B cell (primary cell): ENCODE data around the gene ARHGEF3. TPM values are rescaled to one million over a fixed set of nuclear protein-coding genes. Genes with fewer than 3 reads are reported as not detected.

Experiments
- ATAC-seq: fragments of 200-7000 bp; cut with Tn5 transposase; one replicate; pipeline ENCODE4 v1.10.0; 2021; ENCODE audit warnings: low read depth, mild to moderate bottlenecking, moderate number of reproducible peaks, moderate library complexity
- CTCF ChIA-PET: fragments of 350-600 bp; sonication (Branson Sonifier 250); formaldehyde crosslinking; loops from one replicate; lab custom pipeline; 2021; ENCODE audit warnings: antibody characterized with exemption, inconsistent platforms; lab: Charles Lee
- POLR2A ChIA-PET: fragments of 350-600 bp; sonication (Branson Sonifier 250); formaldehyde crosslinking; loops from one replicate; lab custom pipeline; 2021; ENCODE audit warnings: antibody characterized with exemption; lab: Charles Lee
- DNase-seq: peaks from one replicate; pipeline ENCODE4 v3.0.0; 2013
- H2AFZ ChIP-seq: 2 replicates; pipeline ENCODE4 v1.6.1; 2012; ENCODE audit warnings: mild to moderate bottlenecking, low read depth, low read length; ENCODE audit not compliant: insufficient read depth, poor library complexity, severe bottlenecking
- H3K27ac ChIP-seq, 2 donors: 1 replicate in 1 of 2; 2 replicates in 1 of 2; pipeline ENCODE4 v1.5.1; 2012 to 2013; ENCODE audit warnings: low read length in 2 of 2, mild to moderate bottlenecking in 2 of 2, moderate library complexity in 1 of 2
- H3K27me3 ChIP-seq, 4 experiments: fragments of 200-600 bp in 1 of 4; sonication (generic) in 1 of 4; replicated peaks in 1 of 4; 1 replicate in 2 of 4; 2 replicates in 2 of 4; pipeline versions ENCODE4 v1.6.1 to v1.7.0; 2013 to 2016; ENCODE audit warnings: low read length in 3 of 4, mild to moderate bottlenecking in 2 of 4, mixed read lengths in 1 of 4, moderate library complexity in 1 of 4; ENCODE audit not compliant: insufficient read depth in 4 of 4, control insufficient read depth in 3 of 4; ENCODE audit errors: control extremely low read depth in 1 of 4
- H3K36me3 ChIP-seq, 2 experiments: replicated peaks in 1 of 2; 1 replicate in 1 of 2; 2 replicates in 1 of 2; pipeline versions ENCODE4 v1.6.1 to v1.7.1; 2013; ENCODE audit warnings: low read length in 1 of 2; ENCODE audit not compliant: insufficient read depth in 2 of 2, control insufficient read depth in 1 of 2; ENCODE audit errors: control extremely low read depth in 1 of 2, extremely low read depth in 1 of 2
- H3K4me1 ChIP-seq, 2 donors: fragments of 200-600 bp in 1 of 2; sonication (generic) in 1 of 2; 1 replicate in 1 of 2; 2 replicates in 1 of 2; pipeline versions ENCODE4 v1.5.1 to v1.6.1; 2013 to 2017; ENCODE audit warnings: low read length in 2 of 2; ENCODE audit not compliant: control insufficient read depth in 2 of 2, insufficient read depth in 2 of 2
- H3K4me2 ChIP-seq: replicated peaks from 2 replicates; pipeline ENCODE3; 2012; ENCODE audit warnings: mild to moderate bottlenecking, low read depth, low read length; ENCODE audit not compliant: poor library complexity, severe bottlenecking
- H3K4me3 ChIP-seq, 5 experiments: fragments of 200-600 bp in 1 of 5; sonication (generic) in 1 of 5; 1 replicate in 3 of 5; 2 replicates in 2 of 5; pipeline versions ENCODE4 v1.5.1 to v1.7.0; 2011 to 2016; ENCODE audit warnings: low read length in 4 of 5, mild to moderate bottlenecking in 4 of 5, low read depth in 2 of 5, control low read depth in 1 of 5, moderate library complexity in 1 of 5; ENCODE audit not compliant: insufficient read depth in 1 of 5; ENCODE audit errors: control extremely low read depth in 1 of 5, extremely low read depth in 1 of 5
- H3K79me2 ChIP-seq: fragments of 200-600 bp; sonication (generic); one replicate; pipeline ENCODE4 v1.6.0; 2016; ENCODE audit warnings: low read length; ENCODE audit not compliant: control insufficient read depth, insufficient read depth
- H3K9ac ChIP-seq: fragments of 200-600 bp; sonication (generic); 2 replicates; pipeline ENCODE4 v1.6.1; 2017; ENCODE audit warnings: mild to moderate bottlenecking, low read length, moderate library complexity
- H3K9me3 ChIP-seq, 3 donors: one replicate each; pipeline versions ENCODE4 v1.6.1 to v1.7.1; 2013; ENCODE audit warnings: low read length in 2 of 3; ENCODE audit not compliant: control insufficient read depth in 2 of 3, insufficient read depth in 1 of 3; ENCODE audit errors: control extremely low read depth in 1 of 3
- H4K20me1 ChIP-seq: 2 replicates; pipeline ENCODE4 v1.6.0; 2012; ENCODE audit warnings: mild to moderate bottlenecking, low read length; ENCODE audit not compliant: insufficient read depth, control insufficient read depth, poor library complexity, severe bottlenecking
- H3K27ac Mint-ChIP-seq: one replicate; pipeline ENCODE4 v1.8.0; 2021; ENCODE audit warnings: mixed read lengths
- H3K27me3 Mint-ChIP-seq: one replicate; pipeline ENCODE4 v1.8.0; 2021; ENCODE audit warnings: mixed read lengths
- H3K4me1 Mint-ChIP-seq: one replicate; pipeline ENCODE4 v1.8.0; 2021; ENCODE audit warnings: mixed read lengths
- H3K4me3 Mint-ChIP-seq: one replicate; pipeline ENCODE4 v1.8.0; 2021; ENCODE audit warnings: mixed read lengths
- H3K9me3 Mint-ChIP-seq: one replicate; pipeline ENCODE4 v1.8.0; 2022; ENCODE audit warnings: mixed read lengths; ENCODE audit not compliant: insufficient read depth
- CTCF ChIP-seq: fragments of 200-600 bp; IDR thresholded peaks from one replicate; pipeline ENCODE4 v1.8.0; 2022; ENCODE audit warnings: antibody characterized with exemption, mild to moderate bottlenecking
- EZH2 ChIP-seq: IDR thresholded peaks from 2 replicates; pipeline ENCODE4 v1.6.1; 2012; ENCODE audit warnings: borderline replicate concordance, low read depth, mild to moderate bottlenecking, moderate library complexity, low read length; ENCODE audit not compliant: insufficient read depth, poor library complexity, severe bottlenecking
- WGBS: methylation state at CpG from one replicate; pipeline ENCODE4 v1.1.5; 2013; ENCODE audit warnings: missing lambda C conversion rate; ENCODE audit not compliant: insufficient coverage; 5-methylcytosine and 5-hydroxymethylcytosine counted together
- intact Hi-C: fragments of 100-400 bp; cut with micrococcal nuclease; formaldehyde crosslinking; loops from one replicate; pipeline ENCODE4 v1.10.0; 2022
- polyA plus RNA-seq: library from polyadenylated mRNA; depleted of rRNA; stranded (reverse); fragments of >200 nt; gene quantifications from 2 replicates; pipeline ENCODE4 v1.2.3, GENCODE V29; 2012
- total RNA-seq, 2 donors: library from RNA; stranded (reverse); fragments of 120-200 nt in 1 of 2; gene quantifications; 1 replicate in 1 of 2; 2 replicates in 1 of 2; pipeline versions ENCODE4 v1.2.3 to v1.2.4, GENCODE V29; 2013 to 2022

ARHGEF3 gene
- total and polyA plus RNA-seq, 2 donors (not counting 1 experiment from before 2014, with no cell fraction given), result 30.8 to 33.5 TPM

GRCh38 chr3:56737006-56737405, 64.7 kb downstream of the ARHGEF3 start:
- DNase-seq (no peak), ATAC-seq (no peak)
- WGBS, result 98% methylated on average over 6 of the region's 10 CpGs
- Mint-ChIP-seq H3K4me3 (no peak overlapping the region), H3K4me1 (no peaks in the 10 kb centered on the region), H3K27ac (no peak overlapping the region), H3K9me3 (no peaks in the 10 kb centered on the region), H3K27me3 (no peaks in the 10 kb centered on the region)
- H2AFZ ChIP-seq, result no peak overlapping the region
- H3K4me1 ChIP-seq, result no peaks in the 10 kb centered on the region
- no peaks in the 10 kb centered on the region for H3K79me2 ChIP-seq
- ChIA-PET POLR2A (no interaction called here), CTCF (interaction anchor here (0.9 to 8.8 kb wide), 4 partner anchors 10 to 63 kb away, joined by 3 to 61 read pairs (median 3); partner anchors contain the start of gene ARHGEF3)
- H3K36me3 ChIP-seq, result peaks cover 6 to 49% of the 10 kb centered on the region in 2 experiments
- H3K4me2 ChIP-seq, result no peak overlapping the region
- no peak overlapping the region for H3K9ac ChIP-seq
- H3K27ac ChIP-seq, result no peak overlapping the region
- H3K27me3 ChIP-seq, result no peaks in the 10 kb centered on the region
- TF ChIP-seq CTCF, result no peak
- no peak for TF ChIP-seq EZH2
- intact Hi-C loops, result no loop called here
- no peaks in the 10 kb centered on the region for H3K9me3 ChIP-seq
- no peak overlapping the region for H3K4me3 ChIP-seq
- H4K20me1 ChIP-seq, result no peaks in the 10 kb centered on the region

- TF ChIP-seq CTCF, result no peak
- TF ChIP-seq EZH2, result no peak
- no peak overlapping the region for H3K9ac ChIP-seq
- no peaks in the 10 kb centered on the region for H3K4me1 Mint-ChIP-seq
- no peaks in the 10 kb centered on the region for H3K27me3 Mint-ChIP-seq
- no peak overlapping the region for H3K4me3 Mint-ChIP-seq
- ATAC-seq (no peak), DNase-seq (no peak)
- H3K4me3 ChIP-seq, result no peak overlapping the region
- POLR2A ChIA-PET, result no interaction called here
- no peak overlapping the region for H3K4me2 ChIP-seq
- no peak overlapping the region for H3K27ac Mint-ChIP-seq
- H3K79me2 ChIP-seq, result no peaks in the 10 kb centered on the region
- no peak overlapping the region for H2AFZ ChIP-seq
- no peaks in the 10 kb centered on the region for H4K20me1 ChIP-seq
- 96% methylated on average over 4 of the region's 8 CpGs for WGBS
- peaks cover 3 to 75% of the 10 kb centered on the region in 2 experiments for H3K36me3 ChIP-seq
- H3K27ac ChIP-seq, result no peak overlapping the region
- H3K9me3 ChIP-seq, result no peaks in the 10 kb centered on the region
- no peaks in the 10 kb centered on the region for H3K27me3 ChIP-seq
- CTCF ChIA-PET, result interaction anchor here (1.0 to 8.8 kb wide), 3 partner anchors 22 to 68 kb away, joined by 3 to 61 read pairs (median 4); partner anchors contain the start of gene ARHGEF3
- intact Hi-C loops, result no loop called here
- no peaks in the 10 kb centered on the region for H3K4me1 ChIP-seq
- H3K9me3 Mint-ChIP-seq, result no peaks in the 10 kb centered on the region
Observed at GRCh38 chr3:56732109-56732508, 69.6 kb downstream of the ARHGEF3 start.
